ENCODE measurements around the gene PSORS1C2. TPM values are rescaled to one million over a fixed set of nuclear protein-coding genes. Genes with fewer than 3 reads are reported as not detected.

The PSORS1C2 gene
- total RNA-seq, 2 experiments from 2014 or later: not detected

- peak; percentile 48 for DNase-seq (ENCODE audit: low spot score)
- H3K36me3 ChIP-seq (ENCODE audit: insufficient read depth, low read length): no peaks in the 10 kb centered on the region
- TF ChIP-seq EZH2phosphoT487 (IDR thresholded peaks at IDR 0.05; ENCODE audit: borderline replicate concordance, low read depth, low read length) (no peak), CTCF (conservative IDR thresholded peaks at IDR 0.05; ENCODE audit: low read length) (no peak)
- H3K4me3 ChIP-seq (ENCODE audit: low read depth, low read length, poor library complexity, severe bottlenecking): no peak overlapping the region
- no peaks in the 10 kb centered on the region for H3K9me2 ChIP-seq (ENCODE audit: insufficient read depth, low read length)
- no peak overlapping the region for H3K27ac ChIP-seq (ENCODE audit: low read depth, low read length, poor library complexity, severe bottlenecking)
- H3K4me2 ChIP-seq (ENCODE audit: low read length): peak overlapping the region; percentile 8; the same call in 1 of the 2 replicates
- no TSS peak for BruUV-seq (replicated peaks)
- POLR2A ChIA-PET: interaction anchor here (1.7 kb wide), 1 partner anchor 188 kb away, joined by 5 read pairs; no protein-coding TSS in a partner anchor
- peak overlapping the region; percentile 45 for H2AFZ ChIP-seq (ENCODE audit: low read length)
- intact Hi-C loops (cut with micrococcal nuclease; ENCODE audit: unreplicated experiment): no loop called here
- peaks cover 12% of the 10 kb centered on the region for H3K4me1 ChIP-seq (ENCODE audit: insufficient read depth, low read length, poor library complexity, severe bottlenecking)
- H3K9me3 ChIP-seq (ENCODE audit: low read length): no peaks in the 10 kb centered on the region
- H4K20me1 ChIP-seq (ENCODE audit: insufficient read depth, low read length): no peaks in the 10 kb centered on the region
- no peaks in the 10 kb centered on the region for H3K79me2 ChIP-seq (ENCODE audit: insufficient read depth, low read depth, low read length)
- CTCF ChIA-PET (ENCODE audit: unreplicated experiment): no interaction called here
Observed at GRCh38 chr6:31094389-31094881, 44.4 kb downstream of the PSORS1C2 start.

- POLR2A ChIA-PET: interaction anchor here (0.6 to 1.7 kb wide), 2 partner anchors 186 to 365 kb away, joined by 3 to 5 read pairs; no protein-coding TSS in a partner anchor
Observed at GRCh38 chr6:31092769-31093505, 45.9 kb downstream of the PSORS1C2 start.

More at GRCh38 chr6:31092769-31093505, 45.9 kb downstream of the PSORS1C2 start:
- Histone ChIP-seq H3K36me3 (ENCODE audit: insufficient read depth, low read length) (no peaks in the 10 kb centered on the region), H3K9me2 (ENCODE audit: insufficient read depth, low read length) (no peaks in the 10 kb centered on the region), H3K4me3 (ENCODE audit: low read depth, low read length, poor library complexity, severe bottlenecking) (no peak overlapping the region), H2AFZ (ENCODE audit: low read length) (no peak overlapping the region), H3K79me2 (ENCODE audit: insufficient read depth, low read depth, low read length) (no peaks in the 10 kb centered on the region), H3K4me1 (ENCODE audit: insufficient read depth, low read length, poor library complexity, severe bottlenecking) (peaks cover 12% of the 10 kb centered on the region), H3K27ac (ENCODE audit: low read depth, low read length, poor library complexity, severe bottlenecking) (no peak overlapping the region), H4K20me1 (ENCODE audit: insufficient read depth, low read length) (no peaks in the 10 kb centered on the region), H3K9me3 (ENCODE audit: low read length) (no peaks in the 10 kb centered on the region), H3K4me2 (ENCODE audit: low read length) (no peak overlapping the region)
- BruUV-seq (replicated peaks): no TSS peak
- no peak for DNase-seq (ENCODE audit: low spot score)
- CTCF ChIA-PET (ENCODE audit: unreplicated experiment): no interaction called here
- intact Hi-C loops (cut with micrococcal nuclease; ENCODE audit: unreplicated experiment): no loop called here
- no peak for TF ChIP-seq CTCF (conservative IDR thresholded peaks at IDR 0.05; ENCODE audit: low read length)
- no peak for TF ChIP-seq EZH2phosphoT487 (IDR thresholded peaks at IDR 0.05; ENCODE audit: borderline replicate concordance, low read depth, low read length)

Data from OCI-LY7 (cell line).